Fibroblast of lung (primary cell): ENCODE results near the gene ACSM2B.

Source experiments
- CTCF ChIP-seq, 2 donors: IDR thresholded peaks in 1 of 2; conservative IDR thresholded peaks in 1 of 2; 1 replicate in 1 of 2; 2 replicates in 1 of 2; pipeline ENCODE4 v1.5.1; 2011 to 2012; ENCODE audit warnings: low read length in 2 of 2, control low read depth in 1 of 2, inconsistent platforms in 1 of 2, low read depth in 1 of 2, mild to moderate bottlenecking in 1 of 2
- EZH2 ChIP-seq: IDR thresholded peaks from 2 replicates; pipeline ENCODE4 v1.5.1; 2012; ENCODE audit warnings: low read length, control low read depth, mild to moderate bottlenecking; ENCODE audit errors: missing control alignments

GRCh38 chr16:20613481-20614185 lies 37.5 kb upstream of the ACSM2B start:
- TF ChIP-seq CTCF (conservative IDR thresholded peaks at IDR 0.05 in 1 of 2, IDR thresholded peaks at IDR 0.05 in 1 of 2; ENCODE audit: low read depth in 1 of 2, low read length in 2 of 2) (no peak), EZH2 (no peak)
